Smooth muscle cell (in vitro differentiated cells): ENCODE measurements around the gene NINJ1. TPM values are rescaled to one million over a fixed set of nuclear protein-coding genes. Genes with fewer than 3 reads are reported as not detected.

ENCODE experiments used
- DNase-seq: peaks from one replicate; lab custom pipeline; 2025; ENCODE audit not compliant: unreplicated experiment; lab: John Stamatoyannopoulos, UW
- H2AFZ ChIP-seq: fragments of 200-600 bp; sonication (generic); 2 replicates; pipeline ENCODE4 v1.6.0; 2016; ENCODE audit warnings: antibody characterized with exemption, low read depth, mild to moderate bottlenecking
- H3F3A ChIP-seq: fragments of 200-600 bp; sonication (generic); 2 replicates; pipeline ENCODE4 v1.6.0; 2017; ENCODE audit warnings: antibody characterized with exemption, low read depth
- H3K27ac ChIP-seq: fragments of 200-600 bp; sonication (generic); 2 replicates; pipeline ENCODE4 v1.5.1; 2016; ENCODE audit warnings: low read depth, mild to moderate bottlenecking
- H3K27me3 ChIP-seq: fragments of 200-600 bp; sonication (generic); 2 replicates; pipeline ENCODE4 v1.6.1; 2016; ENCODE audit warnings: low read depth, mild to moderate bottlenecking
- H3K36me3 ChIP-seq: fragments of 200-600 bp; sonication (generic); 2 replicates; pipeline ENCODE4 v1.5.1; 2016; ENCODE audit warnings: low read depth
- H3K4me1 ChIP-seq: fragments of 200-600 bp; sonication (generic); 2 replicates; pipeline ENCODE4 v1.5.1; 2016; ENCODE audit warnings: low read depth
- H3K4me2 ChIP-seq: fragments of 200-600 bp; sonication (generic); 2 replicates; pipeline ENCODE4 v1.6.0; 2016; ENCODE audit warnings: mild to moderate bottlenecking
- H3K4me3 ChIP-seq: fragments of 200-600 bp; sonication (generic); 2 replicates; pipeline ENCODE4 v1.5.1; 2016; ENCODE audit warnings: mild to moderate bottlenecking
- H3K79me2 ChIP-seq: fragments of 200-600 bp; sonication (generic); 2 replicates; pipeline ENCODE4 v1.6.0; 2016; ENCODE audit warnings: low read depth, mild to moderate bottlenecking
- H3K9ac ChIP-seq: fragments of 200-600 bp; sonication (generic); 2 replicates; pipeline ENCODE4 v1.6.0; 2016; ENCODE audit warnings: low read depth
- H3K9me3 ChIP-seq: fragments of 200-600 bp; sonication (generic); replicated peaks from 2 replicates; pipeline ENCODE4 v1.5.1; 2016; ENCODE audit warnings: low read depth
- H4K20me1 ChIP-seq: fragments of 200-600 bp; sonication (generic); 2 replicates; pipeline ENCODE4 v1.6.0; 2016; ENCODE audit warnings: low read depth
- WGBS: methylation state at CpG from one replicate; pipeline ENCODE4 v1.1.7; 2016; ENCODE audit warnings: low lambda C conversion rate; 5-methylcytosine and 5-hydroxymethylcytosine counted together
- polyA plus RNA-seq: library from polyadenylated mRNA; unstranded; fragments of >200 nt; fragmentation: Nextera tagmentation; extraction: Ambion mirVana; gene quantifications from 2 replicates; pipeline ENCODE4 v1.2.1, GENCODE V29; 2016
- total RNA-seq: library from RNA; depleted of rRNA; stranded (reverse); fragments of >200 nt; gene quantifications from 2 replicates; pipeline ENCODE4 v1.2.3, GENCODE V29; 2014
- TF ChIP-seq, protein P1 (sequence below): fragments of 200-600 bp; sonication (generic); IDR thresholded peaks from 2 replicates; pipeline ENCODE4 v1.5.1; 2017; ENCODE audit warnings: borderline replicate concordance, mild to moderate bottlenecking, antibody characterized with exemption; ENCODE audit not compliant: insufficient read depth, poor library complexity, severe bottlenecking

NINJ1 gene
- total and polyA plus RNA-seq, 2 experiments from 2014 or later: 34.3 to 53.7 TPM

- H3K27me3 ChIP-seq: no peaks in the 10 kb centered on the region
- H3K9ac ChIP-seq: peak within 1 kb of the TSS; percentile 74
- under 1% methylated on average over 46 of the region's 65 CpGs for WGBS
- peak within 1 kb of the TSS; percentile 92 for H3K4me2 ChIP-seq
- H3F3A ChIP-seq: peaks cover 15% of the 10 kb centered on the region
- TF ChIP-seq, protein P1, sequence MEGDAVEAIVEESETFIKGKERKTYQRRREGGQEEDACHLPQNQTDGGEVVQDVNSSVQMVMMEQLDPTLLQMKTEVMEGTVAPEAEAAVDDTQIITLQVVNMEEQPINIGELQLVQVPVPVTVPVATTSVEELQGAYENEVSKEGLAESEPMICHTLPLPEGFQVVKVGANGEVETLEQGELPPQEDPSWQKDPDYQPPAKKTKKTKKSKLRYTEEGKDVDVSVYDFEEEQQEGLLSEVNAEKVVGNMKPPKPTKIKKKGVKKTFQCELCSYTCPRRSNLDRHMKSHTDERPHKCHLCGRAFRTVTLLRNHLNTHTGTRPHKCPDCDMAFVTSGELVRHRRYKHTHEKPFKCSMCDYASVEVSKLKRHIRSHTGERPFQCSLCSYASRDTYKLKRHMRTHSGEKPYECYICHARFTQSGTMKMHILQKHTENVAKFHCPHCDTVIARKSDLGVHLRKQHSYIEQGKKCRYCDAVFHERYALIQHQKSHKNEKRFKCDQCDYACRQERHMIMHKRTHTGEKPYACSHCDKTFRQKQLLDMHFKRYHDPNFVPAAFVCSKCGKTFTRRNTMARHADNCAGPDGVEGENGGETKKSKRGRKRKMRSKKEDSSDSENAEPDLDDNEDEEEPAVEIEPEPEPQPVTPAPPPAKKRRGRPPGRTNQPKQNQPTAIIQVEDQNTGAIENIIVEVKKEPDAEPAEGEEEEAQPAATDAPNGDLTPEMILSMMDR: no peak
- H3K4me1 ChIP-seq: peaks cover 4% of the 10 kb centered on the region
- peak within 1 kb of the TSS; percentile 79 for H3K27ac ChIP-seq
- DNase-seq: no peak
- peaks cover 33% of the 10 kb centered on the region for H4K20me1 ChIP-seq
- H3K9me3 ChIP-seq: no peaks in the 10 kb centered on the region
- H2AFZ ChIP-seq: peak within 1 kb of the TSS; percentile 79
- H3K79me2 ChIP-seq: peaks cover 38% of the 10 kb centered on the region
- peak within 1 kb of the TSS; percentile 78 for H3K4me3 ChIP-seq
- no peaks in the 10 kb centered on the region for H3K36me3 ChIP-seq
These were observed 37.8 kb downstream of the NINJ1 start, which contains the start of gene CARD19 for GRCh38 chr9:93096131-93096802. TSS of gene CARD19 (plus strand) at chr9:93096217. CDS start at chr9:93096346, 129 bp downstream.

GRCh38 chr9:93095205-93096130, 38.6 kb downstream of the NINJ1 start:
- TF ChIP-seq, protein P1: no peak
- H2AFZ ChIP-seq: peak overlapping the region; percentile 22
- 18% methylated on average over 35 of the region's 95 CpGs for WGBS

DNA sequence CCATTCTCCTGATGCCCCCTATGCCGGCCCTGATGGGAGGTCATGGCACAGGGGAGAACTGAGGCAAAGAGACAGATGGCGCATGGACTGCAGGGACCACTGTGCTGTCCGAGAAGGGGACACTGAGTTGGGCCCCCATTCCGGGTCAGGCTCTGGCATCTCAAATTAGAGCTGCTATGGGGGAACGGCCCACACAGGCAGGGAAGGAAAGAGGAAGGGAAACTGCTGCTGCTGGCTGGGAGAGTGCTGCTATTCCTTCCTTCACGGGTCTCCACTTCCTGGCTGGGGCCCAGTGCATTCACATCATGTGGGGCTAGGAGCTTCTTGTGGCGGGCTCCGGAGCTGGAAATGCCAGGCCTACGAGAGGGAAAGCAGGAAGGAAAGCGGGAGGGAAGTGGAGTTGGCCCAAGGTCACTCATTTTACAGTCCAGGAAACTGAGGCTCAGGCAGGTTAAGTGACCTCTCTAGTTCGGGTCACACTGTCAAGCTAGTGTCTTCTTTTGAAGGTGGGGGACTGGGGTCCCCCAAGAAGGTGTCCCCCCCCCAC, 39.3 kb downstream of the NINJ1 start:
- WGBS: 81% methylated on average over 11 of the region's 11 CpGs
- Histone ChIP-seq H3K27ac (peak overlapping the region; percentile 79), H3K9ac (peak overlapping the region; percentile 74), H2AFZ (no peak overlapping the region), H3K79me2 (peaks cover 22% of the 10 kb centered on the region), H4K20me1 (peaks cover 17% of the 10 kb centered on the region), H3K36me3 (no peaks in the 10 kb centered on the region), H3F3A (peaks cover 19% of the 10 kb centered on the region), H3K9me3 (no peaks in the 10 kb centered on the region), H3K4me2 (peak overlapping the region; percentile 80), H3K4me1 (peaks cover 4% of the 10 kb centered on the region), H3K27me3 (no peaks in the 10 kb centered on the region), H3K4me3 (peak overlapping the region; percentile 45)
- no peak for DNase-seq
- TF ChIP-seq, protein P1: no peak

More at GRCh38 chr9:93095205-93096130, 38.6 kb downstream of the NINJ1 start:
- no peaks in the 10 kb centered on the region for H3K9me3 ChIP-seq
- peak; percentile 100 for DNase-seq
- H3K4me2 ChIP-seq: peak overlapping the region; percentile 80
- H3F3A ChIP-seq: peaks cover 19% of the 10 kb centered on the region
- peak overlapping the region; percentile 79 for H3K27ac ChIP-seq
- peak overlapping the region; percentile 78 for H3K4me3 ChIP-seq
- peaks cover 4% of the 10 kb centered on the region for H3K4me1 ChIP-seq
- H3K36me3 ChIP-seq: no peaks in the 10 kb centered on the region
- peak overlapping the region; percentile 74 for H3K9ac ChIP-seq
- no peaks in the 10 kb centered on the region for H3K27me3 ChIP-seq
- H4K20me1 ChIP-seq: peaks cover 25% of the 10 kb centered on the region
- H3K79me2 ChIP-seq: peaks cover 30% of the 10 kb centered on the region
